ENCODE data around the gene LTB. TPM values are rescaled to one million over a fixed set of nuclear protein-coding genes. Genes with fewer than 3 reads are reported as not detected.
"Not testable (repeated sequence)": the region's sequence is repeated elsewhere in the genome, so short reads cannot be mapped to it uniquely, and the experiment has no call there.

LTB gene
- polyA plus RNA-seq, 2 donors = 1.8 to 3.0 TPM

DNA sequence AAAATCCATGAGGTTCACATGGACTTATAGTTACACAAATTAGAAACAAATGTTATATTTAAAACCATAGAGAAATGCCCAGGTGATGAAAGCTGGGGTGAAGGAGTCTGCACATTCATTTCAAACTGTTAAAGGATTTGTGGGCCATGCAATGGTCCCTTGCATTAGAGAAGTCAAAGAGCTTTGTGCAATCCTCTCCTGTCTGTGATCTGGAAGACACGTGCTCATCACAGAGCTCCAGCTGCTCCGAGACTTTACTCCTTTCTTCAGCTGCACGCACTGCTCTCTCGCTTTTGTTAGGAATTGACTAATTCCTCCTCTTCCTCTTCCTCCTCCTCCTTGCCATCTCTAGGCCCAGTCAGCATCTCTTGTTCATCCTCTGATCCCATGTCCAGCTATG lies 28.7 kb upstream of the LTB start:
- 84% methylated on average over 4 of the region's 4 CpGs for WGBS, 2 donors
- Histone ChIP-seq H3K4me1 (ENCODE audit: control insufficient read depth in 2 of 2, insufficient read depth in 2 of 2, low read length in 1 of 2) (no peaks in the 10 kb centered on the region), H3K27ac (ENCODE audit: low read depth in 2 of 2, low read length in 1 of 2) (no peak overlapping the region), H3K27me3 (ENCODE audit: control insufficient read depth in 1 of 2, insufficient read depth in 2 of 2, low read length in 2 of 2) (no peaks in the 10 kb centered on the region), H3K36me3 (ENCODE audit: control insufficient read depth in 2 of 2, insufficient read depth in 2 of 2, low read length in 1 of 2) (no peaks in the 10 kb centered on the region), H3K4me3 (ENCODE audit: low read depth in 1 of 2, low read length in 2 of 2) (no peak overlapping the region), H3K9me3 (ENCODE audit: control insufficient read depth in 2 of 2, insufficient read depth in 1 of 2, low read depth in 1 of 2, low read length in 1 of 2) (no peaks in the 10 kb centered on the region)

DNA sequence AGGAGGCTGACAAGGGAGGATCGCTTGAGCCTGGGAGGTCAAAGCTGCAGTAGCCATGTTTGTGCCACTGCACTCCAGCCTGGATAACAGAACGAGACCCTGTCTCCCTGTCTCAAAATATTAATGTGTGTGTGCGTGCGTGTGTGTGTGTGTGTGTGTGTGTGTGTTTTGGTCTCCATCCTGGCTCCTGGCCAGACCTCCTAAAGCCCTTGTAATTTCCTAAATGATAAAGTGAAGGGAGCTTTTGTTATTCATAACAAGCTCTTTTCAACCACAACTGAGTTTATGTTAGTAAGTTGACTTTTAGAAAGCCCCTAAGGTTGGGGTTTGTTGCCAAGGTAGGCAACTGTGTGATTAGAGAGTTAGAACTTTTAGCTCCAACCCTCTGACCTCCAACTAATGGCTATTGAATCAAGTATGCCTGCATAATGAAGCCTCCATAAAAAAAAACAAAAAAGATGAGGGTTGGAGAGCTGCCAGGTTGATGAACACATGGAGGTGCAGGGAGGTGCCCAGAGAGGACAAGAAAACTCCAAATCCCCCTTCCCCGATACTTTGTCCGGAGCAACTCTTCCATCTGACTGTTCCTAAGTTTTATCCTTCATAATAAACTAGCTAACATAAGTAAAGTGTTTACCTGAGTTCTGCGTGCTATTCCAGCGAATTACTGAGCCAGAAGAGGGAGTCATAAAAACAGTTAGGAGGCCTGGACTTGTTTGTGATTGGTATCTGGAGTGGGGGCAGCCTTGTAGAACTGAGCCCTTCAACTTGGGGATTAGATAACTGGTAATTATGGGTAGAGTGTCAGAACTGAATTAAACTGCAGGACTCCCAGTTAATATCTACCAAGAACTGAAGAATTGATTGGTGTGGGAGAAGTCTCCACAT lies 27.5 kb upstream of the LTB start:
- 71 to 72% methylated on average over 8 of the region's 8 CpGs for WGBS, 2 donors
- Histone ChIP-seq H3K4me1 (ENCODE audit: control insufficient read depth in 2 of 2, insufficient read depth in 2 of 2, low read length in 1 of 2) (no peaks in the 10 kb centered on the region), H3K27ac (ENCODE audit: low read depth in 2 of 2, low read length in 1 of 2) (no peak overlapping the region), H3K4me3 (ENCODE audit: low read depth in 1 of 2, low read length in 2 of 2) (no peak overlapping the region), H3K27me3 (ENCODE audit: control insufficient read depth in 1 of 2, insufficient read depth in 2 of 2, low read length in 2 of 2) (no peaks in the 10 kb centered on the region), H3K36me3 (ENCODE audit: control insufficient read depth in 2 of 2, insufficient read depth in 2 of 2, low read length in 1 of 2) (no peaks in the 10 kb centered on the region), H3K9me3 (ENCODE audit: control insufficient read depth in 2 of 2, insufficient read depth in 1 of 2, low read depth in 1 of 2, low read length in 1 of 2) (no peaks in the 10 kb centered on the region)

DNA sequence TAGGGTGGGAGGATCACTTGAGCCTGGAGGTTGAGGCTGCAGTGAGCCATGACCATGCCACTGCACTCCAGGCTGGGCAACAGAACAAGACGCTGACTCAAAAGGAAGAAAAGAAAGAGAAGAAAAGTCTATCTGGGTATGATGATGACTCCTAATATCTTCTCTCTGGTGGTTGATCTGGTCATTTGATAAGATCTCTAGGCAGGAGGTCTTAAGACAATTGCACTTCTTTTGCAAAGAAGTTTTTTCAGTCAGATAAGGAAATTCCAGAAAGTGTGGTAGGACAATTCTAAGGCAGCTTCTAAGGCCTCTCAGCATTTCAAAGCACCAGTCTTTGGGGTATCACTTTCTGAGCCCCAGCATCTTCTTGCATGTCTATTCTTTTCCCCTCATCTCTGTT lies 25.1 kb upstream of the LTB start:
- no peaks in the 10 kb centered on the region for H3K9me3 ChIP-seq (ENCODE audit: control insufficient read depth in 2 of 2, insufficient read depth in 1 of 2, low read depth in 1 of 2, low read length in 1 of 2)
- no peak overlapping the region for H3K4me3 ChIP-seq (ENCODE audit: low read depth in 1 of 2, low read length in 2 of 2)
- WGBS, 2 donors = 76 to 87% methylated on average over 1 of the region's 1 CpG
- H3K4me1 ChIP-seq (ENCODE audit: control insufficient read depth in 2 of 2, insufficient read depth in 2 of 2, low read length in 1 of 2) = no peaks in the 10 kb centered on the region
- no peaks in the 10 kb centered on the region for H3K27me3 ChIP-seq (ENCODE audit: control insufficient read depth in 1 of 2, insufficient read depth in 2 of 2, low read length in 2 of 2)
- H3K27ac ChIP-seq (ENCODE audit: low read depth in 2 of 2, low read length in 1 of 2) = no peak overlapping the region
- no peaks in the 10 kb centered on the region for H3K36me3 ChIP-seq (ENCODE audit: control insufficient read depth in 2 of 2, insufficient read depth in 2 of 2, low read length in 1 of 2)

DNA sequence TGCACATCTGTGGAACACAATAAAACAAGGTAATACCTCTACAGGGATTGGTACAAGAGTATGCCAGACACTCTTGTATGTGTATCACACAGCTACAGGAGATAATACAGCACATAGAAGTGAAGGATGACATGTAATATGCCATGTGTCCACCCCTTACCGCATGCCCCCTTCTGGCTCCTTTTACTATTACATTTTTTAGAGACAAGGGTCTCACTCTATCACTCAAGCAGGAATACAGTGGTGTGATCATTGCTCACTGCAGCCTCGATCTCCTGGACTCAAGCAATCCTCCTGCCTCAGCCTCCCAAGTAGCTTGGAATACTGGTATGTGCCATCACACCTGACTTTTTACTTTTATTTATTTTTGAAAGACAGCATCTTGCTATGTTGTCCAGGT lies 14.8 kb upstream of the LTB start:
- Histone ChIP-seq H3K4me3 (ENCODE audit: low read depth in 1 of 2, low read length in 2 of 2) (no peak overlapping the region), H3K4me1 (ENCODE audit: control insufficient read depth in 2 of 2, insufficient read depth in 2 of 2, low read length in 1 of 2) (no peaks in the 10 kb centered on the region)
- 31 to 42% methylated on average over 2 of the region's 2 CpGs for WGBS, 2 donors

DNA sequence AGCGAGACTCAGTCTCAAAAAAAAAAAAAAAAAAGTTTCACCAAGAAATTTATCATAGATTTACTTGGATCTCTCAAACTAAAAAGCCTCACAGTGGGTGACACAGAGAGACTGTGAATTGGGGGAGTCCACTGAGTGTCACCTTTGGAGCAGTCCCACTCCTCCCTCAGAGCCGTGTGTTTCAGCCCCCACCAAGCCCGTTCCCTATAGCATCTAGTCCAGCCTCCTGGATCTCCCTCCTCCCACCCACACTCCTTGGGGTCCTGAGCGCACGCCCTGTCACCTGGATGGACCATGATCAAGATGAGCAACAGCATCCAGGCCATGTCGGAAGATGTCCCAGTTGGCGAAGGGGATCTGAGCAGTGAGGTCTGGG lies 10.2 kb upstream of the LTB start:
- H3K27me3 ChIP-seq (ENCODE audit: control insufficient read depth in 1 of 2, insufficient read depth in 2 of 2, low read length in 2 of 2) = no peaks in the 10 kb centered on the region
- 90% methylated on average over 7 of the region's 7 CpGs for WGBS, 2 donors

More for the DNA sequence above, 14.8 kb upstream of the LTB start:
- H3K9me3 ChIP-seq (ENCODE audit: control insufficient read depth in 2 of 2, insufficient read depth in 1 of 2, low read depth in 1 of 2, low read length in 1 of 2) = no peaks in the 10 kb centered on the region
- no peaks in the 10 kb centered on the region for H3K27me3 ChIP-seq (ENCODE audit: control insufficient read depth in 1 of 2, insufficient read depth in 2 of 2, low read length in 2 of 2)
- H3K27ac ChIP-seq (ENCODE audit: low read depth in 2 of 2, low read length in 1 of 2) = no peak overlapping the region
- no peaks in the 10 kb centered on the region for H3K36me3 ChIP-seq (ENCODE audit: control insufficient read depth in 2 of 2, insufficient read depth in 2 of 2, low read length in 1 of 2)

DNA sequence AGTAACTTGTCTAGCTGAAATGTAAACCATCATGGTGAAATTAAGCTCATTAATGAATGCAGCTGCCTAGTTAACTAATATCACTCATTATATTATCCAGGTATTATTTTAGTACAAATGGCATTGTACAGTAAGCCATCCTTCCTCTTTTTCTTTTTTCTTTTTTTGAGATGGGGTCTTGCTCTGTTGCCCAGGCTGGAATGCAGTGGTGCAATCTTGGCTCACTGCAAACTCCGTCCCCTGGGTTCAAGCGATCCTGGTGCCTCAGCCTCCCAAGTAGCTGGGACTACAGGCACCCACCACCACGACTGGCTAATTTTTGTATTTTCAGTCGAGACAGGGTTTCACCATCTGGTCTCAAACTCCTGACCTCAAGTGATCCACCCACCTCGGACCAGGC lies 8.5 kb upstream of the LTB start:
- not testable (repeated sequence) for H3K4me3 ChIP-seq (ENCODE audit: low read depth in 1 of 2, low read length in 2 of 2); H3K27me3 ChIP-seq (ENCODE audit: control insufficient read depth in 1 of 2, insufficient read depth in 2 of 2, low read length in 2 of 2); H3K4me1 ChIP-seq (ENCODE audit: control insufficient read depth in 2 of 2, insufficient read depth in 2 of 2, low read length in 1 of 2); H3K27ac ChIP-seq (ENCODE audit: low read depth in 2 of 2, low read length in 1 of 2); H3K36me3 ChIP-seq (ENCODE audit: control insufficient read depth in 2 of 2, insufficient read depth in 2 of 2, low read length in 1 of 2); H3K9me3 ChIP-seq (ENCODE audit: control insufficient read depth in 2 of 2, insufficient read depth in 1 of 2, low read depth in 1 of 2, low read length in 1 of 2)
- WGBS, 2 donors = 78 to 88% methylated on average over 5 of the region's 5 CpGs

More for the DNA sequence above, 10.2 kb upstream of the LTB start:
- Histone ChIP-seq H3K4me3 (ENCODE audit: low read depth in 1 of 2, low read length in 2 of 2) (no peak overlapping the region), H3K4me1 (ENCODE audit: control insufficient read depth in 2 of 2, insufficient read depth in 2 of 2, low read length in 1 of 2) (no peaks in the 10 kb centered on the region), H3K36me3 (ENCODE audit: control insufficient read depth in 2 of 2, insufficient read depth in 2 of 2, low read length in 1 of 2) (no peaks in the 10 kb centered on the region), H3K9me3 (ENCODE audit: control insufficient read depth in 2 of 2, insufficient read depth in 1 of 2, low read depth in 1 of 2, low read length in 1 of 2) (no peaks in the 10 kb centered on the region), H3K27ac (ENCODE audit: low read depth in 2 of 2, low read length in 1 of 2) (no peak overlapping the region)

DNA sequence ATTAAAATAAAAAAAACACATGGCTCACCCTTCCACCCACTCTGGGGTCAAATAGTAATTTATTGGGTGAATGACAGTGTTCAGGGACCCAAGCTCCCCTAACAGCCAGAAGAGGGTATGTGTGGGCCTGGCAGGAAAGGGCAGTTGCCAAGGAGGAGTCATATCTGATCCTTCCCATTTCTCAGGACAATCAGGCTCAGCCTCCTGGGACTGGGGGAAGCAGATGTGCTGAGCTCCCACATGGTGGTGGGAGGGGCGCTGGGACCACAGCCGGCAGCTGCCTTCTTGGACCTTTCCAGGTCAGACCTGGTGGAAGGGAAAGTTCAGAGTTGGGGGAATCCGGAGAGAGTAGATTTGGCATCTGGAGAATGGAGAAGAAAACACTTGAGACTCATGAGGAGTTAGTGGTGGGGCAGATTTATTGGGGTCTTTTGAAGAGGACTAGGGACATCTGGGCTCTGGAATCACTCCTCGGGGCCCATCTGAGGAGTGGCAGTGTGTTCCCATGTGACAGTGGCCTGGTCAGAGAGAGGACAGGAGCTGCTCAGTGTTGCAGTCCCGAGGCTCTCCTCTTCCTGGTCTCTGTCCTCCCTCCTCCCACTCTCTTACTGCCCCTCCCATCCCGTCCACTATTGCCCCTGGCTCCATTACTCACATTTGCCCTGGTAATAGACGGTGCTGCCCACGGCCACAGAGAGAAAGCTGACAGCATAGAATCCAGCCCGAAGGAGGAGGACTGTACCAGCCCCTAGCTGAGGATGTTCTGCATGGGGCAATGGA lies 6.8 kb upstream of the LTB start:
- Histone ChIP-seq H3K9me3 (ENCODE audit: control insufficient read depth in 2 of 2, insufficient read depth in 1 of 2, low read depth in 1 of 2, low read length in 1 of 2) (no peaks in the 10 kb centered on the region), H3K27me3 (ENCODE audit: control insufficient read depth in 1 of 2, insufficient read depth in 2 of 2, low read length in 2 of 2) (no peaks in the 10 kb centered on the region), H3K4me3 (ENCODE audit: low read depth in 1 of 2, low read length in 2 of 2) (no peak overlapping the region), H3K4me1 (ENCODE audit: control insufficient read depth in 2 of 2, insufficient read depth in 2 of 2, low read length in 1 of 2) (no peaks in the 10 kb centered on the region), H3K27ac (ENCODE audit: low read depth in 2 of 2, low read length in 1 of 2) (no peak overlapping the region), H3K36me3 (ENCODE audit: control insufficient read depth in 2 of 2, insufficient read depth in 2 of 2, low read length in 1 of 2) (no peaks in the 10 kb centered on the region)
- WGBS, 2 donors = 55 to 60% methylated on average over 9 of the region's 9 CpGs

DNA sequence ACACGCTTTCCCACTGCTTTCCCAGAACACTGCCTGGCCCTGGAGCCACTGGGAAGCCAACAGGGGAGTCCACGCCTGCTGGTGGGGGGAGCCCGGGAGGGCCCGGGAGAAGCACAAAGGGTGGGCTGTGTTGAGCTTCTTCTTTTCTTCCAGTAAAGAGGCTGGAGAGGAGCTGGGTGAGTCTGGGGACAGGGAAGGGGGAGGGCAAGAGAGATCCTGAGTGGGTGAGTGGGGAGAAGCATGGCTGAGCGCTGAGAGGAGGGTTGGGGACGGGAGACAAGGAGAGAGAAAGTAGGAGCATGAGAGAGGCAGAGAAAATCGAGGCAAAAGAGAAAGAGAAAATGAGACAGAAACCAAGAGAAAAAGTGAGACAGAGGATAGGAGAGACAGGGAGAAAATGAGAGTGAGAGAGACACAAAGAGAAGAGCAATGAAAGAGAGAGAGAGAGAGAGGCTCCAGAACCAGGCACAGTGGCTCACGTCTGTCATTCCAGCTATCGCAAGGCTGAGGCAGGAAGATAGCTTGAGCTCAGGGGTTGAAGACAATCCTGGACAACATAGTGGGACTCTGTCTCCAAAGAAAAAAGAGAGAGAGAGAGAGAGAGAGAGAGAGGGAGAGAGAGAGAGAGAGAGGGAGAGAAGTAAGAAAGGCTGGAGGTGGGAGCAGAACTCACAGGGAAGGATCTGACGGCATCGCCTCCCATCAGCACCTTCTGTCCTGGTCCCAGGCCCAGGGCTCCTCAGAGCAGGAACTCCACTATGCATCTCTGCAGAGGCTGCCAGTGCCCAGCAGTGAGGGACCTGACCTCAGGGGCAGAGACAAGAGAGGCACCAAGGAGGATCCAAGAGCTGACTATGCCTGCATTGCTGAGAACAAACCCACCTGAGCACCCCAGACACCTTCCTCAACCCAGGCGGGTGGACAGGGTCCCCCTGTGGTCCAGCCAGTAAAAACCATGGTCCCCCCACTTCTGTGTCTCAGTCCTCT lies 5.9 kb upstream of the LTB start:
- no peaks in the 10 kb centered on the region for H3K9me3 ChIP-seq (ENCODE audit: control insufficient read depth in 2 of 2, insufficient read depth in 1 of 2, low read depth in 1 of 2, low read length in 1 of 2)
- no peaks in the 10 kb centered on the region for H3K36me3 ChIP-seq (ENCODE audit: control insufficient read depth in 2 of 2, insufficient read depth in 2 of 2, low read length in 1 of 2)
- H3K27me3 ChIP-seq (ENCODE audit: control insufficient read depth in 1 of 2, insufficient read depth in 2 of 2, low read length in 2 of 2) = no peaks in the 10 kb centered on the region
- no peaks in the 10 kb centered on the region for H3K4me1 ChIP-seq (ENCODE audit: control insufficient read depth in 2 of 2, insufficient read depth in 2 of 2, low read length in 1 of 2)
- 65 to 70% methylated on average over 12 of the region's 12 CpGs for WGBS, 2 donors
- no peak overlapping the region for H3K4me3 ChIP-seq (ENCODE audit: low read depth in 1 of 2, low read length in 2 of 2)
- H3K27ac ChIP-seq (ENCODE audit: low read depth in 2 of 2, low read length in 1 of 2) = no peak overlapping the region

DNA sequence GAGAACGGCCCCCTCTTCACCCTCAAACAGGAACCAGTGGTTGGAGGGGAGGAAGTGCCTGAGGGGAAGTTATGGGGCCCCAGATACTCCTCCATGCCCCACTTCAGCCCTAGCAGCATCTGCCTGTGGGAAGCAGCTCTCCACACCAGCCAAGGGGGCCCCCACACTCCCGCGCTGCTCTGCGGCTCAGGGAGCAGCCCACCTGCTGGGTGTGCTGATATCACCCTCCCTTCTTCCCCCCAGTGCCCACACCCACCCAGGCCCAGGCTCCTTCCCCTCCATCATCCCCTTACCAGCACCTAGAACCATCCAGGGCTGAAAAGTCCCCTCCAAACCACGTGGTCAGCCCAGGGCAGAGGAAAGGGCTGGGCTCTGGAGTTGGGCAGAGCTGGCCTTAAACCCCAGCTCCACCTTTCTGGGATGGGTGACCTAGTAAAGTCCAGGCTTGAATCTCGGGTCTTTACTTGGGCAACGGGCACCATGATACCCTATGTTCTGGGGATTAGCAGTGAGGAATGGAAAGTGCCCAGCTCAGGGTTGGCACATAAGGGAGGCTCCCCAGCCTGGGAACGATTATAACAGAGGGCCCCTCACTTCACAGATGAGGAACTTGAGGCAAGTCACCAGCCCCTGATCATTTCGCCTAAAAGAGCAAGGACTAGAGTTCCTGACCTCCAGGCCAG lies 4.5 kb upstream of the LTB start:
- H3K4me3 ChIP-seq (ENCODE audit: low read depth in 1 of 2, low read length in 2 of 2) = no peak overlapping the region
- WGBS, 2 donors = 58 to 59% methylated on average over 9 of the region's 9 CpGs
- no peaks in the 10 kb centered on the region for H3K36me3 ChIP-seq (ENCODE audit: control insufficient read depth in 2 of 2, insufficient read depth in 2 of 2, low read length in 1 of 2)
- H3K4me1 ChIP-seq (ENCODE audit: control insufficient read depth in 2 of 2, insufficient read depth in 2 of 2, low read length in 1 of 2) = peaks cover 0 to under 1% of the 10 kb centered on the region in 2 donors
- peak overlapping the region in 1 of 2 donors; percentile 18 for H3K27ac ChIP-seq (ENCODE audit: low read depth in 2 of 2, low read length in 1 of 2)
- H3K9me3 ChIP-seq (ENCODE audit: control insufficient read depth in 2 of 2, insufficient read depth in 1 of 2, low read depth in 1 of 2, low read length in 1 of 2) = no peaks in the 10 kb centered on the region
- H3K27me3 ChIP-seq (ENCODE audit: control insufficient read depth in 1 of 2, insufficient read depth in 2 of 2, low read length in 2 of 2) = no peaks in the 10 kb centered on the region

All from esophagus (tissue), 2 donors.